Ovary (tissue), 9 donors: ENCODE data around the gene CEP120. TPM values are rescaled to one million over a fixed set of nuclear protein-coding genes. Genes with fewer than 3 reads are reported as not detected.

Experiments used
- DNase-seq, 5 donors: peaks; one replicate each; pipeline ENCODE4 v3.0.0-alpha.2; 2019 to 2020
- H3K27ac ChIP-seq, 2 donors: fragments of 200-600 bp; one replicate each; pipeline versions ENCODE4 v1.5.1 to v1.8.0; 2019 to 2022
- H3K27me3 ChIP-seq: fragments of 200-600 bp; one replicate; pipeline ENCODE4 v1.8.0; 2022
- H3K36me3 ChIP-seq: fragments of 200-600 bp; sonication (generic); one replicate; pipeline ENCODE4 v1.5.1; 2019
- H3K4me1 ChIP-seq: one replicate; pipeline ENCODE4 v1.8.1; 2013; ENCODE audit warnings: mild to moderate bottlenecking, moderate library complexity; ENCODE audit not compliant: insufficient read depth
- H3K4me3 ChIP-seq: fragments of 200-600 bp; sonication (generic); one replicate; pipeline ENCODE4 v1.5.1; 2017
- H3K9me3 ChIP-seq, 2 donors: fragments of 200-600 bp in 1 of 2; sonication (generic) in 1 of 2; one replicate each; pipeline versions ENCODE4 v1.5.1 to v1.8.1; 2013 to 2019; ENCODE audit warnings: mild to moderate bottlenecking in 1 of 2, moderate library complexity in 1 of 2
- CTCF ChIP-seq, 3 donors: fragments of 450-650 bp in 2 of 3; fragments of 200-600 bp in 1 of 3; IDR thresholded peaks; one replicate each; pipeline versions ENCODE4 v1.5.1 to v1.8.0; 2016 to 2022; ENCODE audit warnings: antibody characterized with exemption in 3 of 3, mild to moderate bottlenecking in 1 of 3
- EP300 ChIP-seq: sonication (generic); formaldehyde crosslinking; IDR thresholded peaks from one replicate; pipeline ENCODE4 v1.6.1; 2017; ENCODE audit warnings: antibody characterized with exemption
- POLR2A ChIP-seq: fragments of 450-650 bp; IDR thresholded peaks from one replicate; pipeline ENCODE4 v1.6.1; 2017; ENCODE audit warnings: antibody characterized with exemption, mild to moderate bottlenecking, moderate library complexity
- WGBS, 3 donors: extraction: QIAGEN DNeasy Blood & Tissue Kit in 1 of 3; methylation state at CpG; one replicate each; pipeline versions ENCODE4 v1.1.5 to v1.1.7; 2013 to 2017; 5-methylcytosine and 5-hydroxymethylcytosine counted together
- intact Hi-C, 4 donors: fragments of 100-400 bp; cut with DNase I; formaldehyde crosslinking; loops; one replicate each; pipeline versions ENCODE4 v1.11.0 to v1.15.1; 2022 to 2023
- polyA plus RNA-seq, 2 donors: library from polyadenylated mRNA; stranded (reverse); fragments of 200-250 nt in 1 of 2; fragments of 350-450 nt in 1 of 2; fragmentation: Illumina TruSeq in 1 of 2; extraction: RNeasy Lipid Tissue Mini Kit (QIAGEN cat#74804) in 1 of 2; gene quantifications; one replicate each; pipeline ENCODE4 v1.2.3, GENCODE V29; 2013 to 2014
- total RNA-seq, 7 donors: library from RNA; depleted of rRNA in 2 of 7; stranded (reverse); fragments of >200 nt in 2 of 7; fragmentation: NEBNext Ultra II Directional in 3 of 7; extraction: Animal tissue kit (Norgen Biotek cat#: 25700) in 3 of 7; gene quantifications; one replicate each; pipeline versions ENCODE4 v1.1.0 to v1.2.4, GENCODE V29; 2016 to 2023
- donor health status: DM: no; HTN: no; CAD: no; lungs with moderate emphysema.
- donor health status: DM: no; HTN: no; CAD: no.
- donor health status: Bipolar disorder and iron deficiency.
- donor health status: DM: yes; HTN: yes; CAD: no.
- donor health status: DM: no; HTN: no; CAD: no.
- donor health status: DM: yes; HTN: yes; CAD: no.

The CEP120 gene
- total and polyA plus RNA-seq, 9 donors = 15.3 to 33.0 (median 28.9) TPM

GRCh38 chr5:123454259-123454911 is 31.2 kb upstream of the CEP120 start:
- no peak for TF ChIP-seq CTCF (IDR thresholded peaks at IDR 0.05)
- TF ChIP-seq EP300 = no peak
- no peak for TF ChIP-seq POLR2A
- H3K36me3 ChIP-seq = no peaks in the 10 kb centered on the region
- no peak overlapping the region for H3K27ac ChIP-seq
- no peaks in the 10 kb centered on the region for H3K4me1 ChIP-seq
- H3K27me3 ChIP-seq = no peaks in the 10 kb centered on the region
- 64 to 85% (median 73%) methylated on average over 1 of the region's 1 CpG for WGBS, 3 donors
- no peak for DNase-seq
- intact Hi-C loops = no loop called here
- H3K9me3 ChIP-seq = no peaks in the 10 kb centered on the region
- no peak overlapping the region for H3K4me3 ChIP-seq

GRCh38 chr5:123452401-123452800 is 29.2 kb upstream of the CEP120 start:
- no peak for DNase-seq
- no peaks in the 10 kb centered on the region for H3K27me3 ChIP-seq
- TF ChIP-seq POLR2A = no peak
- no peak for TF ChIP-seq CTCF (IDR thresholded peaks at IDR 0.05)
- TF ChIP-seq EP300 = no peak
- WGBS, 3 donors = 65 to 80% (median 75%) methylated on average over 4 of the region's 4 CpGs
- no peaks in the 10 kb centered on the region for H3K9me3 ChIP-seq
- H3K36me3 ChIP-seq = no peaks in the 10 kb centered on the region
- intact Hi-C loops = no loop called here
- H3K4me3 ChIP-seq = no peak overlapping the region
- H3K27ac ChIP-seq = no peak overlapping the region
- H3K4me1 ChIP-seq = no peaks in the 10 kb centered on the region

- Histone ChIP-seq H3K4me3 (no peak overlapping the region), H3K36me3 (no peaks in the 10 kb centered on the region), H3K4me1 (no peaks in the 10 kb centered on the region), H3K27ac (no peak overlapping the region), H3K9me3 (no peaks in the 10 kb centered on the region), H3K27me3 (no peaks in the 10 kb centered on the region)
- no peak for TF ChIP-seq EP300
- TF ChIP-seq CTCF (IDR thresholded peaks at IDR 0.05) = no peak
- no peak for TF ChIP-seq POLR2A
- intact Hi-C loops = no loop called here
- DNase-seq = no peak
- WGBS, 3 donors = 83 to 89% (median 84%) methylated on average over 3 of the region's 3 CpGs
Measured at GRCh38 chr5:123451047-123451446, 27.8 kb upstream of the CEP120 start.

DNA sequence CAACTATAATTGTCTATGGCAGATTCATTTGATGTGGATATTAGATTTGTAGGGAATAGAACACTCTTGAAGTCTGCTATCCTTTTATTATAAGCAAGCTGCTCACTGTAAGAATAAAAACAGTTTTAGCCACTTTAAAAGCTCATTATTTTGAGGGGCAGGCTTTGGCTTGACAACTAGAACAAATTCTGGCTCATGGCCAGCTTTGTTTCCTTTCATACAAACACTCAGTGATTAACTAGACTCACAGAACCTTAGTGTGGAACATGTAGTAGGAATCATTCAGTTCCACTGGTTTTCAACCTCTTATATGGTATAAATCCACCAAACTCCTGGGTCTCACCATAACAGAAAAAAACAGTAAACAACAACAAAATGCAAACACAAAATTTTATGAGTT is 27.4 kb upstream of the CEP120 start:
- H3K27ac ChIP-seq = no peak overlapping the region
- H3K36me3 ChIP-seq = no peaks in the 10 kb centered on the region
- H3K27me3 ChIP-seq = no peaks in the 10 kb centered on the region
- H3K4me3 ChIP-seq = no peak overlapping the region
- H3K9me3 ChIP-seq = no peaks in the 10 kb centered on the region
- no peak for TF ChIP-seq CTCF (IDR thresholded peaks at IDR 0.05)
- TF ChIP-seq EP300 = no peak
- no peak for TF ChIP-seq POLR2A
- no peaks in the 10 kb centered on the region for H3K4me1 ChIP-seq
- peak in 1 of 5 donors; percentile 19 for DNase-seq
- intact Hi-C loops = no loop called here
